ENCODE measurements around the gene ZNF69. TPM values are rescaled to one million over a fixed set of nuclear protein-coding genes. Genes with fewer than 3 reads are reported as not detected.
"Not testable (repeated sequence)": the region's sequence is repeated elsewhere in the genome, so short reads cannot be mapped to it uniquely, and the experiment has no call there.

ZNF69 gene
- total RNA-seq, 2 experiments from 2014 or later: 1.8 to 3.0 TPM

DNA sequence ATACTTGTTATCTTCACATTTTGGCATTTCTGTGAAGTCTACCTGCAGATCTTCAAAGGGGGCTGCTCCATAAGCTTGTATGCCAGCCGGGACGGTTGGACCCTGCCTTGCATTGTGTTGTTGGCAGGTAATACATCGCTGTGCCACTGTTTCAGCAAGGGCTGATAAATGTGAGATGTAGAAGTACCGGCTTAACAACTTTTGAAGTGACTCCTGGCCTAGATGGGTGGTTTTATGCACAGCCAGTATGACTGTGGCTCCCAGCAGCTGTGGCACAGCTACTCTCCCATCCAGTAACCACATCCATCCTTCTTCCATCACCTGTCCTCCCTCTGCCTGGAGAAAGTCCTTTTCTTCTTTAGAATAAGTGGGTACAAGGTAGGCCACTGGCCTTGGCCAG is 57.1 kb downstream of the ZNF69 start:
- CTCF ChIA-PET: interaction anchor here (0.8 kb wide), 1 partner anchor 18 kb away, joined by 4 read pairs; no protein-coding TSS in a partner anchor
- POLR2A ChIA-PET: interaction anchor here (0.6 kb wide), 2 partner anchors 135 to 294 kb away, joined by 3 to 14 read pairs; no protein-coding TSS in a partner anchor

DNA sequence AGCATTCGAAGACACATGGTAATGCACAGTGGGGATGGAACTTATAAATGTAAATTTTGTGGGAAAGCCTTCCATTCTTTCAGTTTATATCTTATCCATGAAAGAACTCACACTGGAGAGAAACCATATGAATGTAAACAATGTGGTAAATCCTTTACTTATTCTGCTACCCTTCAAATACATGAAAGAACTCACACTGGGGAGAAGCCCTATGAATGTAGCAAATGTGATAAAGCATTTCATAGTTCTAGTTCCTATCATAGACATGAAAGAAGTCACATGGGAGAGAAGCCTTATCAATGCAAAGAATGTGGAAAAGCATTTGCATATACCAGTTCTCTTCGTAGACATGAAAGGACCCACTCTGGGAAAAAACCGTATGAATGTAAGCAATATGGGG is 61.1 kb downstream of the ZNF69 start:
- ChIA-PET CTCF (no interaction called here), POLR2A (no interaction called here)

DNA sequence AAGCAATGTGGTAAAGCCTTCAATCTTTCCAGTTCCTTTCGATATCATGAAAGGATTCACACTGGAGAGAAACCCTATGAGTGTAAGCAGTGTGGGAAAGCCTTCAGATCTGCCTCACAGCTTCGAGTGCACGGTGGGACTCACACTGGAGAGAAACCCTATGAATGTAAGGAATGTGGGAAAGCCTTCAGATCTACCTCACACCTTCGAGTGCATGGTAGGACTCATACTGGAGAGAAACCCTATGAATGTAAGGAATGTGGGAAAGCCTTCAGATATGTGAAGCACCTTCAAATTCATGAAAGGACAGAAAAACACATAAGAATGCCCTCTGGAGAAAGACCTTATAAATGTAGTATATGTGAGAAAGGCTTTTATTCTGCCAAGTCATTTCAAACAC is 61.6 kb downstream of the ZNF69 start:
- POLR2A ChIA-PET: no interaction called here
- CTCF ChIA-PET: no interaction called here

DNA sequence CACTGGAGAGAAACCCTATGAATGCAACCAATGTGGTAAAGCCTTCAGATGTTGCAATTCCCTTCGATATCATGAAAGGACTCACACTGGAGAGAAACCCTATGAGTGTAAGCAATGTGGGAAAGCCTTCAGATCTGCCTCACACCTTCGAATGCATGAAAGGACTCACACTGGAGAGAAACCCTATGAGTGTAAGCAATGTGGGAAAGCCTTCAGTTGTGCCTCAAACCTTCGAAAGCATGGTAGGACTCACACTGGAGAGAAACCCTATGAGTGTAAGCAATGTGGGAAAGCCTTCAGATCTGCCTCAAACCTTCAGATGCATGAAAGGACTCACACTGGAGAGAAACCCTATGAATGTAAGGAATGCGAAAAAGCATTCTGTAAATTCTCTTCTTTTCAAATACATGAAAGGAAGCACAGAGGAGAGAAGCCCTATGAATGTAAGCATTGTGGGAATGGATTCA is 62.1 kb downstream of the ZNF69 start:
- CTCF ChIA-PET, POLR2A ChIA-PET: not testable (repeated sequence)

DNA sequence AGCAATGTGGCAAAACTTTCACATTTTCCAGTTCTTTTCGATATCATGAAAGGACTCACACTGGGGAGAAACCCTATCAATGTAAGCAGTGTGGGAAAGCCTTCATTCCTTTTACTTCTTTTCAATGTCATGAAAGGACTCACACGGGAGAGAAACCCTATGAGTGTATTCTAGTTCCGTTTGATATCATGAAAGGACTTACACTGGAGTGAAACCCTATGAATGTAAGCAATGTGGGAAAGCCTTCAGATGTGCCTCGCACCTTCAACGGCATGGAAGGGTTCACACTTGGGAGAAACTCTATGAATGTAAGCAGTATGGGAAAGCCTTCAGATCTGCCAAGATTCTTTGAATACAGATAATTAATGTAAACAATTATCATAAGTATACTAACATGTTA is 62.7 kb downstream of the ZNF69 start:
- ChIA-PET CTCF (no interaction called here), POLR2A (no interaction called here)

Other genes with a start within 250 kb of the ZNF69 start
- 1 to 10 TPM; 4.1 to 4.7 TPM for gene ZNF823, start 148.8 kb upstream of the ZNF69 start, total RNA-seq
- 1 to 10 TPM; 4.7 to 5.4 TPM for gene ZNF441, start 120.8 kb upstream of the ZNF69 start, total RNA-seq
- gene ZNF491, start 89.3 kb upstream of the ZNF69 start, total RNA-seq: under 1 TPM; 0.80 to 0.89 TPM
- gene ZNF440, start 73.5 kb upstream of the ZNF69 start, total RNA-seq: 1 to 10 TPM; 7.0 to 7.4 TPM
- gene ZNF439, start 39.1 kb upstream of the ZNF69 start, total RNA-seq: 1 to 10 TPM; 6.0 to 6.8 TPM
- 10 to 100 TPM in 1 of 2 experiments, 1 to 10 TPM in 1; 9.1 to 10.7 TPM for gene ZNF700, start 37.3 kb downstream of the ZNF69 start, total RNA-seq
- gene ZNF763, start 77.3 kb downstream of the ZNF69 start, total RNA-seq: 1 to 10 TPM in 1 of 2 experiments, under 1 TPM in 1; 0.80 to 1.0 TPM
- gene ZNF433, start 147.9 kb downstream of the ZNF69 start, total RNA-seq: under 1 TPM; 0.65 to 0.74 TPM
- under 1 TPM; 0.59 to 0.65 TPM for gene ZNF878, start 165.2 kb downstream of the ZNF69 start, total RNA-seq
- 1 to 10 TPM; 3.0 to 3.3 TPM for gene ZNF844, start 176.9 kb downstream of the ZNF69 start, total RNA-seq

Measured in activated CD8-positive, alpha-beta memory T cell treated with anti-CD3 and anti-CD28 coated beads for 36 hours (primary cell).